ENCODE results near the gene MYT1.
"Not testable (repeated sequence)": the region's sequence is repeated elsewhere in the genome, so short reads cannot be mapped to it uniquely, and the experiment has no call there.

Gene MYT1

GRCh38 chr20:64234921-64235565, 70.8 kb downstream of the MYT1 start:
- DNase-seq, result not testable (repeated sequence)

GRCh38 chr20:64236137-64237088, 72.2 kb downstream of the MYT1 start:
- DNase-seq, result no peak

- DNase-seq, result no peak
These were observed 73.1 kb downstream of the MYT1 start for GRCh38 chr20:64237316-64237715.

- no peak for DNase-seq
These were observed 74.0 kb downstream of the MYT1 start for GRCh38 chr20:64238115-64238825.

GRCh38 chr20:64238851-64239387, 74.7 kb downstream of the MYT1 start:
- no peak for DNase-seq

GRCh38 chr20:64239449-64240242, 75.4 kb downstream of the MYT1 start:
- no peak for DNase-seq

GRCh38 chr20:64240243-64241015, 76.2 kb downstream of the MYT1 start:
- no peak for DNase-seq

GRCh38 chr20:64241061-64241460, 76.8 kb downstream of the MYT1 start:
- no peak for DNase-seq

GRCh38 chr20:64242003-64242796, 77.9 kb downstream of the MYT1 start:
- no peak for DNase-seq

GRCh38 chr20:64242797-64243475, 78.7 kb downstream of the MYT1 start:
- DNase-seq, result no peak

- DNase-seq, result no peak
These were observed 80.1 kb downstream of the MYT1 start for GRCh38 chr20:64244281-64244805.

- DNase-seq, result no peak
These were observed 80.8 kb downstream of the MYT1 start for GRCh38 chr20:64244870-64245603.

- DNase-seq, result no peak
These were observed 81.7 kb downstream of the MYT1 start for GRCh38 chr20:64245746-64246595.

- no peak for DNase-seq
These were observed 82.5 kb downstream of the MYT1 start for GRCh38 chr20:64246616-64247306.

GRCh38 chr20:64247307-64247618, 83.0 kb downstream of the MYT1 start:
- DNase-seq, result no peak

GRCh38 chr20:64247970-64248841, 84.0 kb downstream of the MYT1 start:
- DNase-seq, result peak in 3 of 4 experiments; percentile 19 to 40 (median 25)

All from suppressor macrophage (primary cell).